ENCODE results near the gene MRPL10. TPM values are rescaled to one million over a fixed set of nuclear protein-coding genes. Genes with fewer than 3 reads are reported as not detected.
A peak's percentile ranks its signal among the peaks of the same experiment; 100 is the strongest.

Gene MRPL10
- total RNA-seq, 1 experiment from 2014 or later, result 63.8 TPM

DNA sequence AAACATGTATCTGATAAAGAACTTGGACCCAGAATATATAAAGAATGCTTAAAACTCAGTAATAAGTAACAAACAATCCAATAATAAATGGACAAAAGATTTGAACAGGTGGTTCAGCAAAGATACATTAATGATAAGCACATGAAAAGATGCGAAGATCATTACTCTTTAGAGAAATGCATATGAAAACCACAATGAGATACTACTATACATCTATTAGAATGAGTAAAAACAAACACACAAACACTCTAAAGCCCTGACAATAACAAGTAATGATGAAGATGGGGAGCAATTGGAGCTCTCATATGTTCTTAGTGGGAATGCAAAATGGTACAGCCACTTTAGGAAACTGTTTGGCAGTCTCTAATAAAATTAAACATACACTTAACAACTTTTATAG lies 38.9 kb downstream of the MRPL10 start:
- Histone ChIP-seq H2AFZ (no peak overlapping the region), H3K27ac (no peak overlapping the region), H3K27me3 (ENCODE audit: insufficient read depth, low read depth) (peaks cover 95% of the 10 kb centered on the region), H3K9me3 (ENCODE audit: insufficient read depth, low read depth) (no peaks in the 10 kb centered on the region), H3K9me2 (ENCODE audit: insufficient read depth) (no peaks in the 10 kb centered on the region), H3K4me1 (replicated peaks; ENCODE audit: insufficient read depth) (no peaks in the 10 kb centered on the region), H4K20me1 (ENCODE audit: insufficient read depth) (no peaks in the 10 kb centered on the region; the same call in 1 of the 2 replicates), H3K4me3 (no peak overlapping the region), H3K36me3 (ENCODE audit: low read depth) (no peaks in the 10 kb centered on the region), H3K79me2 (ENCODE audit: low read depth) (no peaks in the 10 kb centered on the region), H3F3A (ENCODE audit: insufficient read depth, low read depth) (no peaks in the 10 kb centered on the region), H3K4me2 (no peak overlapping the region)
- TF ChIP-seq CTCF (conservative IDR thresholded peaks at IDR 0.05) (no peak), EZH2 (IDR thresholded peaks at IDR 0.05; ENCODE audit: low read depth) (no peak)
- no peak for DNase-seq
- POLR2A ChIA-PET (ENCODE audit: unreplicated experiment), result no interaction called here
- CTCF ChIA-PET, result no interaction called here
- no TSS peak for BruUV-seq (replicated peaks)
- intact Hi-C loops (cut with micrococcal nuclease; ENCODE audit: unreplicated experiment), result no loop called here

DNA sequence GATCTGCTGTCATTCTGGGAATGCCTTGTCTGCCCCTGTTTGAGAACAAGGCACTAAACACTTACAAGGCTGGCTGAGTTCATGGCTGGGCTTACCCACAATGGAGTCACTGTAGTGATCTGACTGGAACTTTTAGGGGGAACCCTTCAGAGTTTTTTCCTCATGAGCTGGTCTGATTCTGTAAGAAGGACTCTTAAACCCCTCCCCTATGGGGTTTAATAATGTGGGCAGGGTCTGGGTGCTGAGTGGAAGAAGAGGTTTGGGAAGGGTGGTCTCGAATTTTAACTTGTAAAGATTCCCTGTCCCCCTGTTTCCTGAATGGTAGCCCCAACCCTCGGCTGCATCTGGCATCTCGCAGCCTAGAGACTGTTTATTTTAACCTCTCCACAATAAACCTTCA lies 40.3 kb downstream of the MRPL10 start:
- H3K9me3 ChIP-seq (ENCODE audit: insufficient read depth, low read depth), result no peaks in the 10 kb centered on the region
- CTCF ChIA-PET, result no interaction called here
- no peaks in the 10 kb centered on the region for H3K79me2 ChIP-seq (ENCODE audit: low read depth)
- no peaks in the 10 kb centered on the region for H3F3A ChIP-seq (ENCODE audit: insufficient read depth, low read depth)
- peaks cover 96% of the 10 kb centered on the region for H3K27me3 ChIP-seq (ENCODE audit: insufficient read depth, low read depth)
- no peak overlapping the region for H3K4me3 ChIP-seq
- DNase-seq, result no peak
- H4K20me1 ChIP-seq (ENCODE audit: insufficient read depth), result no peaks in the 10 kb centered on the region; the same call in 1 of the 2 replicates
- POLR2A ChIA-PET (ENCODE audit: unreplicated experiment), result no interaction called here
- H3K36me3 ChIP-seq (ENCODE audit: low read depth), result no peaks in the 10 kb centered on the region
- no peak for TF ChIP-seq EZH2 (IDR thresholded peaks at IDR 0.05; ENCODE audit: low read depth)
- TF ChIP-seq CTCF (conservative IDR thresholded peaks at IDR 0.05), result no peak
- no peaks in the 10 kb centered on the region for H3K4me1 ChIP-seq (replicated peaks; ENCODE audit: insufficient read depth)
- no peak overlapping the region for H3K4me2 ChIP-seq
- no peak overlapping the region for H3K27ac ChIP-seq
- peaks cover 3% of the 10 kb centered on the region for H3K9me2 ChIP-seq (ENCODE audit: insufficient read depth)
- no peak overlapping the region for H2AFZ ChIP-seq
- BruUV-seq (replicated peaks), result no TSS peak
- intact Hi-C loops (cut with micrococcal nuclease; ENCODE audit: unreplicated experiment), result no loop called here

GRCh38 chr17:47789611-47790561 lies 41.5 kb downstream of the MRPL10 start:
- peaks cover 96% of the 10 kb centered on the region for H3K27me3 ChIP-seq (ENCODE audit: insufficient read depth, low read depth)
- peak overlapping the region; percentile 65 for H3K4me2 ChIP-seq
- H3K4me1 ChIP-seq (replicated peaks; ENCODE audit: insufficient read depth), result no peaks in the 10 kb centered on the region
- H3K9me3 ChIP-seq (ENCODE audit: insufficient read depth, low read depth), result no peaks in the 10 kb centered on the region
- H3K4me3 ChIP-seq, result peak overlapping the region; percentile 30; the same call in 1 of the 2 replicates
- intact Hi-C loops (cut with micrococcal nuclease; ENCODE audit: unreplicated experiment), result loop anchor here (1.0 kb wide), 1 partner anchor 91 kb away; no protein-coding TSS in a partner anchor
- no peak overlapping the region; the same call in 1 of the 2 replicates for H2AFZ ChIP-seq
- ChIA-PET POLR2A (ENCODE audit: unreplicated experiment) (interaction anchor here (0.5 kb wide), 1 partner anchor 254 kb away, joined by 14 read pairs; no protein-coding TSS in a partner anchor), CTCF (interaction anchor here (0.6 to 0.7 kb wide), 4 partner anchors 42 to 411 kb away, joined by 3 to 7 read pairs (median 5); partner anchors contain the start of genes LRRC46 and MRPL10)
- H3K9me2 ChIP-seq (ENCODE audit: insufficient read depth), result peaks cover 5% of the 10 kb centered on the region
- H3F3A ChIP-seq (ENCODE audit: insufficient read depth, low read depth), result no peaks in the 10 kb centered on the region
- DNase-seq, result peak; percentile 41 to 52
- TF ChIP-seq EZH2 (IDR thresholded peaks at IDR 0.05; ENCODE audit: low read depth) (peak; percentile 27; the same call in 1 of the 2 replicates), CTCF (conservative IDR thresholded peaks at IDR 0.05) (peak; percentile 55)
- no TSS peak for BruUV-seq (replicated peaks)
- no peaks in the 10 kb centered on the region for H4K20me1 ChIP-seq (ENCODE audit: insufficient read depth)
- no peak overlapping the region for H3K27ac ChIP-seq
- no peaks in the 10 kb centered on the region for H3K36me3 ChIP-seq (ENCODE audit: low read depth)
- no peaks in the 10 kb centered on the region for H3K79me2 ChIP-seq (ENCODE audit: low read depth)

Measured in PC-9 (cell line).